GM12878 (cell line): Measurements from ENCODE around the gene YTHDF2. TPM values are rescaled to one million over a fixed set of nuclear protein-coding genes. Genes with fewer than 3 reads are reported as not detected.

Experiments used
- ATAC-seq: fragments of 200-7000 bp; cut with Tn5 transposase; 3 replicates; pipeline ENCODE4 v1.9.1; 2020; ENCODE audit warnings: mild to moderate bottlenecking, moderate library complexity
- BruUV-seq: library from RNA; stranded (reverse); fragments of 400-500 nt; replicated peaks from 2 replicates; lab custom pipeline; 2021; lab: Mats Ljungman, UMichigan
- CTCF ChIA-PET: fragments of 300-600 bp; sonication (Branson Sonifier 250); formaldehyde crosslinking; extraction: SDS; loops from one replicate; lab custom pipeline; 2021; ENCODE audit warnings: inconsistent platforms; lab: Yijun Ruan, JAX
- POLR2A ChIA-PET: fragments of 350-600 bp; formaldehyde crosslinking; extraction: SDS; loops from one replicate; lab custom pipeline; 2021; ENCODE audit warnings: inconsistent platforms; lab: Charles Lee
- RAD21 ChIA-PET: fragments of 300-600 bp; sonication (Branson Sonifier 250); formaldehyde crosslinking; loops from one replicate; lab custom pipeline; 2023; ENCODE audit warnings: antibody characterized with exemption; ENCODE audit not compliant: unreplicated experiment; lab: Charles Lee
- SMC1A ChIA-PET: fragments of 300-600 bp; sonication (Branson Sonifier 250); formaldehyde crosslinking; loops from one replicate; lab custom pipeline; 2023; ENCODE audit not compliant: unreplicated experiment, uncharacterized antibody; lab: Charles Lee
- DNase-seq: peaks from one replicate; pipeline ENCODE4 v3.0.0-alpha.2; 2011; ENCODE audit warnings: low read depth, low spot score
- FAIRE-seq: peaks from 3 replicates; lab custom pipeline; 2011; peaks lifted over from hg19 to GRCh38; lab: Jason Lieb, UNC
- H2AFZ ChIP-seq: 2 replicates; pipeline ENCODE4 v1.6.0; 2011; ENCODE audit warnings: low read depth, low read length, control low read depth; ENCODE audit not compliant: control insufficient read depth
- H3K27ac ChIP-seq: 2 replicates; pipeline ENCODE4 v1.5.1; 2011; ENCODE audit warnings: control low read depth; ENCODE audit not compliant: control insufficient read depth, insufficient read depth
- H3K27me3 ChIP-seq, 2 experiments: replicated peaks in 1 of 2; 2 replicates each; pipeline versions ENCODE4 v1.6.0 to v1.6.1; 2011; ENCODE audit warnings: low read length in 1 of 2; ENCODE audit not compliant: control insufficient read depth in 2 of 2, insufficient read depth in 2 of 2
- H3K36me3 ChIP-seq, 2 experiments: 2 replicates each; pipeline ENCODE4 v1.5.1; 2011; ENCODE audit warnings: low read length in 1 of 2; ENCODE audit not compliant: control insufficient read depth in 2 of 2, insufficient read depth in 2 of 2
- H3K4me1 ChIP-seq: 2 replicates; pipeline ENCODE4 v1.6.1; 2011; ENCODE audit warnings: mild to moderate bottlenecking, low read length, moderate library complexity, mixed read lengths; ENCODE audit not compliant: control insufficient read depth, insufficient read depth
- H3K4me2 ChIP-seq: 2 replicates; pipeline ENCODE4 v1.6.0; 2011; ENCODE audit warnings: control low read depth; ENCODE audit not compliant: control insufficient read depth, insufficient read depth
- H3K4me3 ChIP-seq: fragments of 200-600 bp; sonication (generic); 2 replicates; pipeline ENCODE4 v1.5.1; 2016
- H3K79me2 ChIP-seq: 2 replicates; pipeline ENCODE4 v1.6.0; 2011; ENCODE audit warnings: low read length; ENCODE audit not compliant: control insufficient read depth, insufficient read depth
- H3K9ac ChIP-seq: 2 replicates; pipeline ENCODE4 v1.8.0; 2011; ENCODE audit warnings: low read length, control low read depth, mixed read lengths; ENCODE audit not compliant: control insufficient read depth, insufficient read depth
- H3K9me3 ChIP-seq: replicated peaks from 3 replicates; pipeline ENCODE4 v1.5.1; 2011; ENCODE audit warnings: mild to moderate bottlenecking, low read length; ENCODE audit not compliant: control insufficient read depth, insufficient read depth
- H4K20me1 ChIP-seq: 2 replicates; pipeline ENCODE4 v1.6.0; 2011; ENCODE audit not compliant: control insufficient read depth, insufficient read depth
- BCL11A ChIP-seq: IDR thresholded peaks from 2 replicates; pipeline ENCODE4 v1.6.1; 2011; ENCODE audit warnings: low read depth, low read length
- CBFB ChIP-seq: IDR thresholded peaks from 2 replicates; pipeline ENCODE4 v1.6.1; 2016; ENCODE audit warnings: antibody characterized with exemption, low read depth
- EGR1 ChIP-seq, 2 experiments: IDR thresholded peaks; 1 replicate in 1 of 2; 2 replicates in 1 of 2; pipeline ENCODE4 v1.6.1; 2011 to 2012; ENCODE audit warnings: low read depth in 2 of 2, low read length in 2 of 2, borderline replicate concordance in 1 of 2, mild to moderate bottlenecking in 1 of 2, moderate library complexity in 1 of 2
- HCFC1 ChIP-seq: fragments of 150-350 bp; IDR thresholded peaks from 2 replicates; pipeline ENCODE4 v1.6.1; 2014; ENCODE audit warnings: low read length
- SREBF1 ChIP-seq: IDR thresholded peaks from 2 replicates; pipeline ENCODE4 v1.6.1; 2012; ENCODE audit warnings: mild to moderate bottlenecking, low read length
- USF2 ChIP-seq: IDR thresholded peaks from 2 replicates; pipeline ENCODE4 v1.6.1; 2011; ENCODE audit warnings: low read depth, low read length, improper control_type of control experiment, borderline replicate concordance
- ZNF274 ChIP-seq: IDR thresholded peaks from one replicate; pipeline ENCODE4 v1.8.0; 2011; ENCODE audit not compliant: insufficient read length, insufficient read depth
- ZNF687 ChIP-seq: fragments of 450-650 bp; IDR thresholded peaks from 2 replicates; pipeline ENCODE4 v1.6.1; 2017; ENCODE audit warnings: mild to moderate bottlenecking, moderate library complexity
- WGBS: methylation state at CpG from one replicate; pipeline ENCODE4 v1.1.6; 2016; ENCODE audit warnings: low lambda C conversion rate; ENCODE audit not compliant: insufficient replicate concordance, insufficient coverage; ENCODE audit errors: missing lambda C conversion rate; 5-methylcytosine and 5-hydroxymethylcytosine counted together
- in situ Hi-C: fragments of 300-500 bp; cut with MboI; formaldehyde crosslinking; loops from 9 replicates; pipeline ENCODE4 v1.14.3; 2018; ENCODE audit warnings: mixed read lengths
- intact Hi-C: fragments of 100-400 bp; cut with micrococcal nuclease; formaldehyde crosslinking; loops from one replicate; pipeline ENCODE4 v1.14.2; 2022; ENCODE audit not compliant: unreplicated experiment
- polyA plus RNA-seq, 11 experiments: library from polyadenylated mRNA; depleted of rRNA in 4 of 11; unstranded in 6 of 11; stranded (reverse) in 5 of 11; fragments of >200 nt; fragmentation: Nextera tagmentation in 4 of 11; fragmentation: Illumina TruSeq in 1 of 11; extraction: Ambion mirVana in 4 of 11; extraction: Trizol in 1 of 11; gene quantifications; 1 replicate in 1 of 11; 2 replicates in 10 of 11; pipeline versions ENCODE4 v1.2.1 to v1.2.3, GENCODE V29; 2011 to 2016; ENCODE audit warnings: inconsistent platforms in 2 of 11, missing spikeins in 2 of 11, low read depth in 1 of 11
- total RNA-seq, 4 experiments: library from RNA; depleted of rRNA in 3 of 4; stranded (reverse); fragments of >200 nt in 3 of 4; fragmentation: Illumina TruSeq in 1 of 4; extraction: Trizol in 1 of 4; gene quantifications; 2 replicates each; pipeline versions ENCODE4 v1.2.1 to v1.2.3, GENCODE V29; 2013 to 2021

The YTHDF2 gene
- total and polyA plus RNA-seq, 10 of the 15 experiments (the other 5 are each of a cell fraction or from before 2014, with no cell fraction given), result 42.4 to 121 (median 66.9) TPM

- SMC1A ChIA-PET, result interaction anchor here (0.7 to 7.3 kb wide), 2 partner anchors 96 to 255 kb away, joined by 3 to 107 read pairs; no protein-coding TSS in a partner anchor
- POLR2A ChIA-PET, result no interaction called here
- Histone ChIP-seq H3K79me2 (no peaks in the 10 kb centered on the region), H3K4me1 (no peaks in the 10 kb centered on the region), H3K36me3 (no peaks in the 10 kb centered on the region), H3K9ac (no peak overlapping the region), H3K9me3 (no peaks in the 10 kb centered on the region), H2AFZ (no peak overlapping the region), H3K4me2 (no peak overlapping the region), H3K27me3 (no peaks in the 10 kb centered on the region), H4K20me1 (no peaks in the 10 kb centered on the region), H3K4me3 (no peak overlapping the region), H3K27ac (no peak overlapping the region)
- in situ Hi-C loops, result loop anchor here (5.0 kb wide), 1 partner anchor 416 kb away; no protein-coding TSS in a partner anchor
- BruUV-seq, result no TSS peak
- CTCF ChIA-PET, result interaction anchor here (1.2 to 8.0 kb wide), 2 partner anchors 98 to 421 kb away, joined by 3 to 268 read pairs; no protein-coding TSS in a partner anchor
- ATAC-seq, result no peak
- intact Hi-C loops, result loop anchor here (10.0 kb wide), 1 partner anchor 423 kb away; no protein-coding TSS in a partner anchor
- RAD21 ChIA-PET, result no interaction called here
- WGBS, result 62% methylated on average over 11 of the region's 11 CpGs
- TF ChIP-seq USF2 (no peak), HCFC1 (no peak), ZNF274 (no peak), ZNF687 (no peak), SREBF1 (no peak), CBFB (no peak), BCL11A (no peak), EGR1 (IDR thresholded peaks at IDR 0.05; ENCODE audit: borderline replicate concordance in 1 of 2, low read depth in 2 of 2, low read length in 2 of 2) (no peak)
- no peak for DNase-seq
- FAIRE-seq, result no peak
These were observed 44.6 kb downstream of the YTHDF2 start for GRCh38 chr1:28781305-28781704.
